Thoracic aorta (tissue), 2 donors: ENCODE measurements around the gene GTF2F2. TPM values are rescaled to one million over a fixed set of nuclear protein-coding genes. Genes with fewer than 3 reads are reported as not detected.

Source experiments
- ATAC-seq: fragments of 150-250 bp; one replicate; pipeline ENCODE4 v1.8.0; 2017; ENCODE audit warnings: low read depth; ENCODE audit not compliant: insufficient number of reproducible peaks, low FRiP score
- DNase-seq: peaks from one replicate; pipeline ENCODE4 v3.0.0-alpha.2; 2020; ENCODE audit warnings: low spot score
- H3K27ac ChIP-seq, 2 donors: fragments of 200-600 bp; sonication (generic); 1 replicate in 1 of 2; 2 replicates in 1 of 2; pipeline ENCODE4 v1.5.1; 2016; ENCODE audit warnings: mild to moderate bottlenecking in 2 of 2, moderate library complexity in 2 of 2
- H3K27me3 ChIP-seq: fragments of 200-600 bp; sonication (generic); replicated peaks from 2 replicates; pipeline ENCODE4 v1.6.0; 2016; ENCODE audit warnings: mild to moderate bottlenecking; ENCODE audit not compliant: insufficient read depth
- H3K36me3 ChIP-seq: fragments of 200-600 bp; sonication (generic); one replicate; pipeline ENCODE4 v1.5.1; 2016
- H3K4me1 ChIP-seq, 2 donors: fragments of 200-600 bp; sonication (generic); 1 replicate in 1 of 2; 2 replicates in 1 of 2; pipeline versions ENCODE4 v1.5.1 to v1.6.0; 2016; ENCODE audit warnings: low read depth in 2 of 2, mild to moderate bottlenecking in 1 of 2; ENCODE audit not compliant: control insufficient read depth in 1 of 2
- H3K4me3 ChIP-seq: fragments of 200-600 bp; sonication (generic); 2 replicates; pipeline ENCODE4 v1.5.1; 2016; ENCODE audit warnings: mild to moderate bottlenecking
- H3K9me3 ChIP-seq: fragments of 200-600 bp; sonication (generic); 2 replicates; pipeline ENCODE4 v1.5.1; 2016
- total RNA-seq, 2 donors: library from RNA; depleted of rRNA; stranded (reverse); fragments of >200 nt; gene quantifications; one replicate each; pipeline versions ENCODE4 v1.1.0 to v1.2.3, GENCODE V29; 2016
- TF ChIP-seq, protein P1 (sequence below): fragments of 200-600 bp; sonication (generic); IDR thresholded peaks from one replicate; pipeline ENCODE4 v1.5.1; 2019; ENCODE audit warnings: antibody characterized with exemption

Gene GTF2F2
- total RNA-seq, 2 donors from 2014 or later, result 7.2 to 18.4 TPM

DNA sequence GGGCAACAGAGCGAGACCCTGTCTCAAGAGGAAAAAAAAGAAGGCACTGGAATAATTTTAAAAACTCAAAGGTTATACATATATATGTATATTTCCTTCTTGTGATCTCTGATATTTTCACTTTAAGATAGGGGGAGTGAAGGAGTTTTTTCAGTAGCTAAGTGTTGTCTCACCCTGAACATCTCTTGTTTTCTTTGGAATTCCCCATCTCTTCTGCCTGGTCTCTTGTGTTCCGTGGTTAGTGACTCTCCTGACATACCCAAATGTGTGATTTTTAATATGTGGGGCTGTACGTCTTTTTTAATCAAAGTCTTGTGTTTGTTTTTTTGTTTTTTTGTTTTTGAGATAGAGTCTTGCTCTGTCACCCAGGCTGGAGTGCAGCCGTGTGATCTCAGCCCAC lies 95.9 kb downstream of the GTF2F2 start:
- TF ChIP-seq, protein P1, sequence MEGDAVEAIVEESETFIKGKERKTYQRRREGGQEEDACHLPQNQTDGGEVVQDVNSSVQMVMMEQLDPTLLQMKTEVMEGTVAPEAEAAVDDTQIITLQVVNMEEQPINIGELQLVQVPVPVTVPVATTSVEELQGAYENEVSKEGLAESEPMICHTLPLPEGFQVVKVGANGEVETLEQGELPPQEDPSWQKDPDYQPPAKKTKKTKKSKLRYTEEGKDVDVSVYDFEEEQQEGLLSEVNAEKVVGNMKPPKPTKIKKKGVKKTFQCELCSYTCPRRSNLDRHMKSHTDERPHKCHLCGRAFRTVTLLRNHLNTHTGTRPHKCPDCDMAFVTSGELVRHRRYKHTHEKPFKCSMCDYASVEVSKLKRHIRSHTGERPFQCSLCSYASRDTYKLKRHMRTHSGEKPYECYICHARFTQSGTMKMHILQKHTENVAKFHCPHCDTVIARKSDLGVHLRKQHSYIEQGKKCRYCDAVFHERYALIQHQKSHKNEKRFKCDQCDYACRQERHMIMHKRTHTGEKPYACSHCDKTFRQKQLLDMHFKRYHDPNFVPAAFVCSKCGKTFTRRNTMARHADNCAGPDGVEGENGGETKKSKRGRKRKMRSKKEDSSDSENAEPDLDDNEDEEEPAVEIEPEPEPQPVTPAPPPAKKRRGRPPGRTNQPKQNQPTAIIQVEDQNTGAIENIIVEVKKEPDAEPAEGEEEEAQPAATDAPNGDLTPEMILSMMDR, result no peak
- H3K36me3 ChIP-seq, result no peaks in the 10 kb centered on the region

DNA sequence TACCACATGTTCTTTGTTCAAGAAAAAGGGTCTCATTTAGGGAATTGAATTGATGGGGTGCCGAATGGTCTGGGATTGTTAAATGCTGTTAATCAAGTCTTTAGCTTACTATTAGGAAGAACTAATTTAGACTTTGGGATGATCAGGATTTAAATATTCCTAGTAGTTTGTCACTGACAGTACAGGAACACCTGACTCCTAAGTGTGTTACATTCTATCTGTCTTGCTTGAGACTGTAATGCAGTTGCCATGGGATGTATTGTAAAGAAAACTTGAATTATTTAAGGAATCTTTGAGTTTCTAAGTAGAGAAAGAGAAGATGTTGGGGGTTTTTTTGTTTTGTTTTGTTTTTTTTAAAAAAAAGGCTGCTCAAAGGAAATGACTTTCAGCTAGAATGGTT lies 98.4 kb downstream of the GTF2F2 start:
- Histone ChIP-seq H3K4me1 (no peaks in the 10 kb centered on the region), H3K27me3 (no peaks in the 10 kb centered on the region), H3K4me3 (no peak overlapping the region), H3K36me3 (no peaks in the 10 kb centered on the region), H3K27ac (no peak overlapping the region), H3K9me3 (no peaks in the 10 kb centered on the region)
- DNase-seq (no peak), ATAC-seq (no peak)
- TF ChIP-seq, protein P1, result no peak

More for the DNA sequence above, 95.9 kb downstream of the GTF2F2 start:
- Histone ChIP-seq H3K4me1 (no peaks in the 10 kb centered on the region), H3K27me3 (no peaks in the 10 kb centered on the region), H3K9me3 (no peaks in the 10 kb centered on the region), H3K4me3 (no peak overlapping the region), H3K27ac (no peak overlapping the region)
- ATAC-seq (no peak), DNase-seq (no peak)

DNA sequence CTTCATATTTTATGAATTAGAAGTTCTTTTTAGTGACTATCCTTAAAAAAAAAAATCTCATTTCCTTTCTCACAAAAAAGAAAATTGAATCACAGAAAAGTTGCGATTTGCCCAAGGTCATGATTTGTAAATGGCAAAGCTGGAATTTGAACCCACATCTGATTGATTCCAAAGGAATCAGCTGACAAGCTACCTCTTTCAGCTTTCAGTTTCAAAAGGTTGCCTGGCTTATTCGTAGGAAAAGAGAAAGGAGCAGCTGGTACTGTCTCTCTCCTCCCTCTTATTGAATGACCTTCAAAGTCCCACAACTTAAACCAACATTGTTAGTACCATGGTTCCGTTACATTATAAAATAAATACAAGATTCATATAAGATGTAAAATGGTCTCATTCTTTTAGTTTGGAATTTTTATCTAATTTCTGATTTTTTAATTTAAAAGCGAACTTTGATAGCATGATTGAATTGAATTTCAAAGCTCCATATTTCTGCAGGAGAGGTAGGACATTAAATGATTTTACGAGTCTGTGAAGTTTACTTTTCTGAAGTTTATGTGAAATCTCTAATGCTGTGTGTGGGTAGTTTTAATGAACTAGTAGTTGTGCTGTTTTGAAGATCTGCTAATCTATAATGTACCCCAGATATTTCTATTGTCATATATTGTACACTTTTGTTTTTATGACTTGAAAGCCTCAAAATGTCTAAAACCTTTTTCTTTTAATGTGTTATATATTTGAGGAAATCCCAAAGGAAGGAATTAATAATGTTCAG lies 99.0 kb downstream of the GTF2F2 start:
- no peaks in the 10 kb centered on the region for H3K4me1 ChIP-seq
- H3K27me3 ChIP-seq, result no peaks in the 10 kb centered on the region
- ATAC-seq, result no peak

DNA sequence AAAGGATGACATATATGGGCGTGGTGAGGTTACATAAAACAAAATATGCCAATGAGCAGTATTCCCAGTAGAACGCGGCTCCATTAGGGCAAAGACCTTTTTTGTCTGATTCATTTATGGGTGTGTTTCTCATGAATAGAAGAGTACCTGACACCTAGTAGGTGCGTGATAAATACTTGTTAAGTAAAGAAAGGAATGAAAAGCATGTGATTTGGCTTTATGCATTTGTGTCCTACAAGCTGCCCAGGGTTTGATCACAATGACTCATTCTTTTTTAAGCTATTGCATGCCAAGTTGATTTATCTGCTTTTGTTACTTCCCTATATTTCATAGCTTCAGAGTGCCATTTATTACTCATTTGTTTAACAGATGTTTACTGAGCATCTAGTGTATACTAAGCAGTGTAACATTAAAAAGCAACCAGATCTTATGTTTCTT lies 99.6 kb downstream of the GTF2F2 start:
- H3K36me3 ChIP-seq, result no peaks in the 10 kb centered on the region
- ATAC-seq (no peak), DNase-seq (no peak)
- no peak overlapping the region for H3K27ac ChIP-seq
- H3K9me3 ChIP-seq, result no peaks in the 10 kb centered on the region
- H3K4me3 ChIP-seq, result no peak overlapping the region
- H3K4me1 ChIP-seq, result no peaks in the 10 kb centered on the region
- no peaks in the 10 kb centered on the region for H3K27me3 ChIP-seq
- TF ChIP-seq, protein P1, result no peak

More for the DNA sequence above, 99.0 kb downstream of the GTF2F2 start:
- no peaks in the 10 kb centered on the region for H3K9me3 ChIP-seq
- DNase-seq, result no peak
- no peak overlapping the region for H3K4me3 ChIP-seq
- no peaks in the 10 kb centered on the region for H3K36me3 ChIP-seq
- TF ChIP-seq, protein P1, result no peak
- no peak overlapping the region for H3K27ac ChIP-seq

DNA sequence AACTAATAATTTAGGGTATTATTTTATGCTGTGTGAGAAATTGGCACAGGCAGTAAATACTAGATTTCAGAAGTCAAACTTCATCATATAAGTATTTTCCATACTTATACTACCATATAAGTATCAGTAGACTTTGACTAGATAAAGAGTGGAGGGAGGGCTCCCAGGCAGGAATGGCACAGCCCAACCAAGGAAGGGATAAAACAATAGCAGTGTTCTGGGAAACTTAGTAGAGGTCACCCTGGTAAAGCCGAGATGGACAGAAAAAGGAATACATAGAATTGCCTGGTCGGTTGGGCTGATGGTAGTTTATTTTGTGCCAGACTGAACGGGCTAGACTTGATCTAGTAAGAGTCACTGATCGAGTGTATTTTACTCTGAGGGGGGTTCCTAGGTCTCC lies 100.1 kb downstream of the GTF2F2 start:
- TF ChIP-seq, protein P1, result no peak
- no peak overlapping the region for H3K4me3 ChIP-seq
- no peaks in the 10 kb centered on the region for H3K4me1 ChIP-seq
- H3K36me3 ChIP-seq, result no peaks in the 10 kb centered on the region
- no peaks in the 10 kb centered on the region for H3K9me3 ChIP-seq
- ATAC-seq (no peak), DNase-seq (no peak)
- H3K27ac ChIP-seq, result no peak overlapping the region
- no peaks in the 10 kb centered on the region for H3K27me3 ChIP-seq
